HG03066 (cell line): Measurements from ENCODE around the gene HPCAL1.

Source experiments
- ATAC-seq: cut with Tn5 transposase; IDR thresholded peaks from one replicate; pipeline ENCODE4 v1.9.1; 2021; ENCODE audit warnings: low read depth; ENCODE audit not compliant: unreplicated experiment

The HPCAL1 gene

DNA sequence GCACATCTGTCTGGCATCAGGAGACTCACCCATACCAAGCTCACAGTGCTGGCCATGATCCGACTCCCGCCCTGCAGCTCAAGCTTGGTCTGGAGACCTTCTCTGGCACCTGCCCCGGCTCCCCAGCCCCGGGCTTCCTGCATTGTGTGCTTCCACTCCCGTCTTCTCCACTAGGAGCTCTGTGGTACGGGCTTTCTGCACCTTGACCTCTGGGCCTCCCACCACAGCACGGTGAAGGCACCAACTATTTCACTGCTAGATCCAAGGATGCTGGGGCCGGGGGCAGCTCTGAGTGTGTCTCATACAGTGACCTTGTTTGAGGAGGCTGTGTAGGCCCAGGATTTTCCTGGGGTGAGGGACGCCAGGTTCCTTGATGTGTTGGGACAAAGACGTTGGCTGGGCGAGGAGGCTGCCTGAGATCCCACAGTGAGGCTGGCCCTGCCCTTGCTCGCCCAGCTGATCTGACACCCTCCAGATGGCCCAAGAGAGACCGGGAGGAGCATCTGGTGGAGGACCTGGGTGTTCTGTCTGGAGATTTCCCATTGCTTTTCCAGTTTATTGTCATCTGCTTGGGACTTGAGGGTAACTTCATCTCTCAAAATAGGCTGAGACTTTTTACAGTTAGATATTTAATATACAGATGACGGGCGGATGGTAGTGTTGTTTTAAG is 64.0 kb downstream of the HPCAL1 start:
- ATAC-seq = no peak

DNA sequence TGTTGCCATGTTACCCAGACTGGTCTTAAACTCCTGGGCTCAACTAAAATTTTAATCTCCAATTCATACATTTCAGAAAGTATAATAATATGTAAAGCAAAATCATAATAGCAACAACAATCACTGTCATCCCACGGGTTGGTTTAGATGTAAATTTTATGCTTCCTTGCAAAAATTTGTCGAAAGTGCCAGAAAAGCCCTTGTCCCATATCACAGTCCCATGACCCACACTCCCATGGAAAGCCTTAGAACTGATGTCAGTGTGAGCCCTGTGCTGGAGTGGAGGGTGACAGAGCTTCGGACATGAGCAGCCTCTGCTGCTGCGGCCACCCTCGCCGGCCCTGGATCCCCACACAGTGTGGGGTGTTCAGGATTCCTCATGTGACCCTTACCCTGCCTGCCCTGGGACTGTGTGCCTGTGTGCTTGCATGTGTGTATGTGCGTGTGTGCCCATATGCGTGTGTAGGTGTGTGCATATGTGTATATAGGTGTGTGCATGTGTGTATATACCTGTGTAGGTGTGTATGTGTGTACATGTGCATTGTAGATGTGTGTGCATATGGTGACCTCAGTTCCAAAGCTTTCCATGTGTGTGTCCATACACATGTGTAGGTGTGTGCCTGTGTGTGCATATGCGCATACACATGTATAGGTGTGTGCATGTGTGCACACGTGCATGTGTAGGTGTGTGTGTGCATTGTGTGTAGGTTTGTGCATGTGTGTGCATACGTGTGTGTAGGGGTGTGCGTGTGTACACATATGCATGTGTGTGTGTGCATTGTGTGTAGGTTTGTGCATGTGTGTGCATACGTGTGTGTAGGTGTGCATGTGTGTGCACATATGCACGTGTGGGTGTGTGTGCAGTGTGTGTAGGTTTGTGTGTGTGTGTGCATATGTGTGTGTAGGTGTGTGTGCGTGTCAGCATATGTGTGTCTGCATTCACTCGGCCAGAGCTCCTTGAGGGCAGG is 65.1 kb downstream of the HPCAL1 start:
- ATAC-seq = no peak

DNA sequence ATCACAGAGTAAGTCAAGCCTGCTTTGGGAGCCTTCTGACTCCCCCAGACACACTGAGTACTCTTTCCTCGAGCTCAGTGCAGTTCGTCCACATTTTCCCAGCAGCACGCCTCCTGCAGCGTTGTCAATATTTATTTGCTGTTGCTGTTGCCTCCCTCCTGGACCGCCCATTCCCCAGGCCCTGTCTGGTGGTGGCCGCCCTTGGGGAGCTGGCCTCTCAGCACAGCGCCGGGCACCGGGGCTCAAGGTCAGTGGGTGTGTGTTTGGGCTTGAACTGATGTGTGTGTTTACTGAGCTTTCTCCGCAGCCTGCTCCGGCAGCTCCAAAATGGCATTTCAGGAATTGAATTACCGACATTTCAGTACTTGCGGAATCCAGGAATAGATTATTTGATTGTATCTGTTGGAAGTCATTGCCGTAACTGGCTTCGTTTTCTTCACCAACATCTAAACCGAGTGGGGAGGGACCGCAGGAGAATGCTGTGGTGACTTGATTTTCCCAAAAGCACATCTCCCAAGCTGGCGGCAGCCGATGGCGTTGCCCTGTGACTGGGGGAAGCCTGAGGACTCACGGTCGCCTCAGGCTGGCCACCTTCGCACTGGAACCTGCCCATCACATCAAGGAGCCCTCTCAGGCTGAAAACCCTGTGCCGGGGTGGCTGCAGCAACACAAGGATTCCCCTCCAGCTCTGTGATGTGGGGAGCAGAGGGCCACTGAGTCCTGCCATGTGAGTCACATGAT is 66.0 kb downstream of the HPCAL1 start:
- no peak for ATAC-seq

DNA sequence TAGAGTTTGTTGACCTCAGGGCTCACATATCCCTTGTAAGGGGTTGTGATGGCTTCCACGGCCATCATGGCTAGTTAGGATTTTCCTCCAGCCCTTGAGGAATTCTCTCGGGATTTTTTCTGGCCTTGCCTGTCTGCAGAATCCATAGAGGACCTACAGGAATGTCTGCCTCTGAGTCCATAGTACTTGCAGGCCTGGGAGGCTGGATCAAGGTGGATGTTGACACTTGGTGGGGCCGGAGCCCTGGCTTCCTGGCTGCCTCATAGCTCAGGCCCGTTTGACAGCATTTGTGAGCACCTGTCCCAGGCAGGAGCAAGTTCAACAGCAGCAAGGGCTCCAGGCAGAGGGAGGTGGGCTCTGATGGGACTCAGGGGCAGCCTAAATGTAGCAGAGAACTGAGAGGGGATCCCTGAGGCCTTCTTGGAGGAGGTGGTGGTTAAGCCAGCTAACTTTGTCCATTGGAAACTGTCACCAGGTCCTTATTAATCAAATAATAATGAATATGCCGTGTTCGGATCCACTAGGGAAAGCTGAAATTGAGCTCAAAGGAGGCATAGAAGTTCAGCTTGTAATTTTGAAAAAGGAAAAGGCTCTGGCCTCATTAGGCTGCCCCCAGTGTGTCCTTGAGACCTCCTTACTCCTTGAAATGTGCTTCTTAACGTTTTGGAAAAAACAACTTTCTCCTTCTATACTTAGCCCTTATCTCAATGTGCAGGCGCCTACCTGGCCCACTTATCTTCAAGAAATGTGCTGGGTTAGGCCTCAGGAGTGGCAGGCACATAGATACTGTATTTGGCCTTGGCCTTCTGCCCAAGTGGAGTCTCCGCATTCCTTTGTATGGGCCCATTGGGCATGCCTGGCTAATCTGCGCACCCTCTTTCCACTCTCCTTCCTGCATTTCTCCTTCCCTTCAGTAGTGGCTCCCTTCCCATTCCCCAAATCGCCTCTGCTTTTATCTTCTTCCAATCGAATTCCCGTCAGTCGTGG is 66.9 kb downstream of the HPCAL1 start:
- ATAC-seq = no peak

DNA sequence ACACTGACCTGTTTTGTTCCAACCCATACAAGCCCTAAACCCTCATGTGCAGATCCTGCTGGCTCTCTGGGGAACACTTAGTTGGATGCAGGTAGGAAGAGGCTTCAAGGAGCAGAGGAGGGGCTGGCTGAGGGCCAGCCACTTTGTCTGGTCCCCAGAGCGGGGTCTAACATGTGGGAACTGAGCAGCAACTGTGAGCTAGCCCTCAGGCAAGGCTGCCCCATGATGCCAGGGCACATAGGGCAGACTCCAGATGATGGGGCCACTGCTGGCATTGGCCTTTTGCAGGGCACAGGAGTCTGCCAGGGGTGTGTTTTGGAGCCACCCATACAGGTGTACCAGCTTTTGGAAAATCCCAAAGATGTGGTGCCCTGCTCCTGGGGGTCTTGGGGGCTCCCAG is 67.7 kb downstream of the HPCAL1 start:
- no peak for ATAC-seq

DNA sequence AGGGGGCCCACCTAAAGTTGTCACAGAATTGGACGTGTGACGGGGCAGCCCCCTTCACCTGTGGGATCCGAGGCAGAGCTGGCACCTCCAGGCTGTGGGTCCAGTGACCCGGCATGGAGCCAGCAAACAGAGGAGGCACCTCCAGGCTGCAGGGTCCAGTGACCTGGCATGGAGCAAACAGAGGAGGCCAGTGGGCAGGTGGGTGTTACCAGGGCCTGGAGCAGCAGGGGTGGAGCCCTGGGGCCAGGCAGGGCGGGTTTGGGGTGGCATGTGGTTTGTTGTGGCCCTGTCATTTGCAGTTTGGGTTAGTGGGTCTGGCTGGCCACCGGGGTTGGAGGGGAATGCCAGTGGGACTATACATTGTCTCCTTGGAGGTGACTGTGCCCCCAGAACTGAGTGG is 68.2 kb downstream of the HPCAL1 start:
- ATAC-seq = no peak

DNA sequence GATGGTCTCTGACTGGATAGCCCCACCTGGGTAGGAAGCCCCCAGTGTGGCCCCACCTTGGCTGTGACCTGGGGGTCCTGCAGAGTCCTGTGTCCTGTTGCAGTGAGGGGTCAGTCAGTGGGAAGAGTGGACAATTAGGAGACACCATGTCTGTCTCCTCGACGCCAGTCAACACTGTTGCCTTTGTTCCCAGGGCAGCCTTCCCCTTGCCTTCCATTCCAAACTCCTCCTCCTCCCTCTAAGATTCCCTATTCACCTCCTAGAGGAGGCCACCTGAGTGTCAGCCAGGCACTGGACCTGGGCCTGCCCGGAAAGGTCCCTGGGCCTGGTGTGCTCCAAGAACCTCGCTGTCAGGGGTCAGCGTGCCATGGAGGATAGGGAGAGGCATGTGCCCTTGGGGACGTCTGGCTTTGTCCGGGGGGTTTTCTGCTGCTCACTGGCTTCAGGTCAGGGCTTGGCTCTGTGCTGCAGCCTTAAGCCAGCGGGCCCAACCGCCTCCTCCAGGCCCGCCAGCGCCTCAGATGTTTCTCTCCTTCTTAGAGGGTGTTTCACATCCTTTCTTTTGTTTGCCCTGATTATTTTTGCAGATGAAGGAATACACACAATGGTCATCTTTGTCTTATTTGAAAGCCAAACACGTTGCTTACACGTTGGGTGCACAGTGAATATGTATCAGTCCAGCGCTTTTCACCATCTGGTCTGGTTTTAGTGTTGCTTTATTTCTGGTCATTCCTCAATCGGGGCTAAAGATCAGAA is 68.9 kb downstream of the HPCAL1 start:
- no peak for ATAC-seq

DNA sequence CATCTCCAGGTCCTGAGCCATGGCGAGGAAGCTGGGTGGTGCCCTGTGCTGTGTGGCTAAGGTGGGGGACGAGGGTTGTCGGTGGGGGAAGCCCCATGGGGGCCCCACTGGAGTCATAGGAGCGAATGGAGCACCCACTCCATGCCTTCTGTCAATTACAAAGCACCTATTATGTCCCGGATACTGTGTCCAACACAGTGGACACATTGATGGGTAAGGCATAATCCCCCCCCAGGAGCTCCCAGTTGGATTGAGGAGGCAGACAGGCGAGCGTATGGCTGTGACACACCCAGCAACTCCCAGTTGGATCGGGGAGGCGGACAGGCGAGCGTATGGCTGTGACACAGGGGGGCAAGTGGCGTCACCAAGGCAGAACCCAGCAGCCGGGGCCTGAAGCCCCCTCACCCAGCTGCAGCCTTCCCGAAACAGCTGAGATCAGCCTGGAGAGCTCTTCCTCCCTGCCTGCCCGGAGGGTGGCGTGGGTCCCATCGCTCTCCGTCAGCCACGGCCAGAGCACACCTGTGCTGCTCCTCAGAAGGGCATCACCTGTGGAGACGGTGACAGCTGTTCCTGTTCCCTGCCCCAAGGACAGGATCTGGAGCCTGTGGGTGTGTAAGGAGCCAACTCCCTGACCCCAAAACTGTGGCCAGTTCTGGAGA is 69.6 kb downstream of the HPCAL1 start:
- no peak for ATAC-seq

DNA sequence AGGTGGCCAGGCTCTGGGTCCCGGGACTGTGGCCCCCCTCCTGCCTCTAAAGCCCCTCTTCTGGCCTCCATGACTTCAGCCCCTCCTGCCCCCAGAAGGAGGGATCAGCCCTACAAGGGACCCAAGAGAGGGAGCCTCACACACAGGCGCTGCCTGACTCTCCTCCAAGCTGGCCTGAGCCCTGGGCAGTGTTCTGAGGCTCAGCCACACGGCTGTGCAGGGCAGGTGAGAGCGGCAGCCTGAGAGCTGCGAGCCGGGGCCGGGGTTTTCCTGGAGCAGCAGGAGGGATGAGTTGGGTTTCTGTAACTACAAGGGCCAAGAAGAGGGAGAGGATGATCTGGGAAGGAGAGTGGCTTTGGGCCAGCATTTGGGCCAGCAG is 70.1 kb downstream of the HPCAL1 start:
- ATAC-seq = no peak

DNA sequence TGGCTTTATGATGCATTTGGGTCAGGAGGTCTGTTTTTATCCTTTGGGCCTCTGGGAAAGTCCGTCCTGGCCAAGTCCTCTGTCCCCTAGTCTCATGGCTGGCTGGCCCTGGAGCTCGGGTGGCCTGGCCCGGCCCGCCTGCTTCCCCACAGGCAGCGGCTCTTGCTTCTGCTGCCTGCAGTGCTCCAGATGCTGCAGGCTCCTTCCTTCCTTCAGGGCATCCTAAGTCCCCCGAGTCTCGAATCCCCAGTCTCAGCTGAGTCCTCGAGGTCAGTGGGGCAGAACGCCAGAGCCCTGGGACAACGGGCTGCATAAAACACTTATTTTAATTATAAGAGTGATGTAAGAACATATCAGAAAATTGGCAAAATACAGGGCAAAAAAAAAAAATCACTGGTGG is 71.2 kb downstream of the HPCAL1 start:
- no peak for ATAC-seq

DNA sequence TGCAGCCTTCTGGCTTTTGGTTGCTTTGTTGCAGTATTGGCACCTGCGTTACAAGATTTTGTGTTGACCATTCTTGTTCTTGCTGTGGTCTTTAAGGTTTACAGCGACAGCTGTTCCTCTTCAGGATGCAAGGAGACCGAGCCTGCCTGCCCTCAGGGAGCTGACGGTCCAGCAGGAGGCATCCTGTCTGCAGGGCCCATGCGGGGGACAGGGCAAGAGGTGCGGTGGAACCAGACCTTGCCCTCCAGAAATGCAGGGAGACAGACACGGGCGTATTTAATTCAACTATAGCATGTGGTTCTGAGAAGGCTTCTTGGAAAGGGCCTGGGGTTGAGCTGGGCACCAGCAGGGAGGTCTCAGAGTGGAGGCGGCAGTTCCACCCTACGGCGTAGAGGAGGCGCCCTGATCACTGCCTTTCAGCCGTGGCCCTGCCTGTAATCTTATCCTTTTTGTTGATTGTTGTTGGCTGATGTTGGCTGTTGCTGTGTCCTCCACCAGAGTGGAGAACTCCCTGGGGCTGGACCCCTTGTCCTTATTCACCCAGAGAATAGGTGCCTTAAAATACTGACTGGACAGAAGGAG is 71.7 kb downstream of the HPCAL1 start:
- ATAC-seq = no peak

DNA sequence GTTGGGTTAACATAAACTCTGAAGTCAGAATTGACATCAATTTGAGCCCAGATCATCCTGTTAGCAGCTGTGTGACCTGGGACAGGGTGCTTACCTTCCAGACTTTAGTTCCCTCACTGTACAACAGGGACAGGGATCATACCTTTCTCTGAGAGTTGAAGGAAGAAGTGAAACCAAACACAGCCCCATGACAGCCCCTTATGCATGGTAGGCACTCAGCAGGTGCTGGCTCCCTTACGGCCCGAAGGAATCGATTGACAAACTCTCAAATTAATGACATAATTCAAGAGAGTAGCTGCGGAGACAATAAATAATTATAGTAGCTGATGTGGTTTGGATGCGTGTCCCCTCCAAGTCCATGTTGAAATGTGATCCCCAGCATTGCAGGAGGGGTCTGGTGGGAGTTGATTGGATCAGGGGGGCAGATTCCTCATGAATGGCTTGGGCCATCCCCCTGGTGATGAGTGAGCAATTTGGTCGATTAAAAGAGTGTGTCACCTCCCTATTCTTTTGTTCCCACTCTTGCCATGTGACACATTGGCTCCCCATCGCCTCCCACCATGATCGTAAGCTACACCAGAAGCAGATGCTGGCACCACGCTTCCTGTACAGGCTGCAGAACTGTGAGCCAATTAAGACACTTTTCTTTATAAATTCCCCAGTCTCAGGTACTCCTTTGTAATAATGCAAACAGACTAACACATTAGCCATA is 73.0 kb downstream of the HPCAL1 start:
- no peak for ATAC-seq

DNA sequence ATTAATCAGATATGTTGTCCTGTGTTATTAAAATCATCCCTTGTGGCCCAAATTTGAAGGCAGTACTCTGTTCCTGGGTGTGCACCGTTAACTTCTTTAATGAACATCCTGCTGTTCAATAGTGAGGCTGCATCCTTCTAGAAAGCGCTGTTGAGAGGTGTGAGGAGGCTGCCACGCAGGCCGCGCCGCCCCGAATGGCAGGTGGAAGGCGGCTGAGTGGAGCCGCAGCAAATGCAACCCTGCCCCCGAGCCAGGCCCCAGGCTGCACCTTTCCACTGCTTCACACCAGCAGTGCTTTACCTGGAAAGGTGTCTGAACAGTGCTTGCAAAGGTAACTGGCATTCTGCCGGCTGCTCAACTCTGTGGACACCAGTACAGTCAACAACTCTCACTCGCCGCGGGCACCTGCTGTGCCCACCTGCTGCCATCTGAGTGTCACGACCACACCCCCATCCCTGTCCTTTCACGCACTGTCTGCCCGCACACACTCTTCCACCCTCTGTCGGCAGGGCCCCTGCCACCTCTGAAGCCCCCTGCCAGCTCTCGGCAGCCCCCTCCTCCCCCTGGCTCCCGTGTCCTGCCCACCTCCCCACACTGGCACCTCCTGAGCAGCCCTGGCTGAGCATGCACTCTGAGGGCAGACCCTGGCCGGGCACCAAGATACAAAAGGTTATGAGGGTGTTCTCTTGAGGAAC is 74.5 kb downstream of the HPCAL1 start:
- ATAC-seq = no peak

DNA sequence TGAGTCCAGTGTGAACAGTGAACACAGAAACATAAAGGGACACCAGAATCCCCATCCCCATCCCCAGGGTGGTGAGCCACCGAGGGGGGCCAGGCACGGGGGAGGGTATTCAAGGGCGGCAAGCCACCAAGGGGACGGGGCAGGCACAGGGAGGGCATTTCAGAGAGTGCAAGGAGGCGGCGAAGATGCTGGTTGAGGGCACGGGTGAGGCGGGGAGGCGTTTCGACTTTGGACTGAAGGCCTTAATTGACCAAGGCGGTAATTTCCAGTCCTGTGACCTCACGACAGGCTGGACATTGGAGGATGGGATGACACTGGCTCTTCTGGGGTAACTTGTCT is 75.0 kb downstream of the HPCAL1 start:
- ATAC-seq = no peak

DNA sequence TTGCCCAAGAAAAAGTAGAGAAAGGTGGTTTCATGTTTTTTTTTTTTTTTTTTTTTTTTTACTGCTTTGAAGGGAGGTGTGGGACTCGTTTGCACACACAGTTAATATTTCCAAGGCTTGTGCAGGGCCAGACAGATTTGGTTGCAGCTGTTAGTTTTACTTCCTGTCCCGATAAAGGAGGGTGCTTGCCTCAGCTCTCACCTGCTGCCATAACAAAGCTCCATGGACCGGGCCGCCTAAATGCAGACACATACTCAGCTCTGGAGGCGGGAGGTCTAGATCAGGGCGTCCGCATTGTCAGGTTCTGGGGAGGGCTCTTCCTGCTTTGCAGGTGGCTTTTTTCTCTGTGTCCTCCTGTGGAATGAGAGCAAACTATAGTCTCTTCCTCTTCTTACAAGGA is 75.5 kb downstream of the HPCAL1 start:
- peak; percentile 70 for ATAC-seq

DNA sequence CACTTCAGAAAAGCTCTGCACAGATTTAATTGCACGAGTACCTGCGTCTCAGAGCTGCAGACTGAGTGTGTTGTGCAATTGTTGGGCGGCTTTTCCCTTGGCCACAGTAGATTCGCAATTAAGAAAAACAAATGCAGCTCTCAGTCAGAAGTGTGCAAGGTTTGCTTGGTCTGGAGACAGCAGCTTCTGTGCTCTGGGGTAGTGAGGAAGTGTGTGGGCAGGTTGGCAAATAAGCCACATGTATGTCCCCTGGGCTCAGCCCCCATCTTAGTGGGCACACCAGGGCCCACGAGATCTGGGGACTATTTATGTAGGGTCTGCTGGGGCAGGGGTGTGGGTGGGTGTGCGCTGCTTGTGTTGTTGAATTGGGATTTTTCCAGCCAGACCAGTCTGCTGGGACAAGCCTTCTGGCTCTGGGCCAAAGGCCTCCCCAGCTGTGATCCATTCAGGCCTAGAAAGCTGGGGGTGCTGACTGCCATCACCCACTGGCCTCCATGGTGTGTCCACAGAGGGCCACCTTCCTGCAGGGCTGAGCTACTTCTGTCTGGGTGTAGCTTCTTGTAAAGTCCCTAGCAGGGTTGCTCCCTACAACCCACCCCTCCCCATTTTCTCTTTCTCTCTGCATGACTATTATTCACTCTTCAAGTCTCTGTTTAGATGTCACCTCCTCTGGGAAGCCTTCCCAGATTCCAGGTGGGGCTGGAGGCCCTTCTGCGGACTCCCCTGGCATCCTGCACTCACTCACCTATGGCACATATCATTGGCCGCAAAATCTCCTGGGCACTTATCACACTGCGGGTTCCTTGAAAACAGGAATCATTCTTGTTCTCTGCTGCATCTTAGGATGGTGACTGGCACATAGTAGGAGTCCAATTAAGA is 77.6 kb downstream of the HPCAL1 start:
- ATAC-seq = no peak

DNA sequence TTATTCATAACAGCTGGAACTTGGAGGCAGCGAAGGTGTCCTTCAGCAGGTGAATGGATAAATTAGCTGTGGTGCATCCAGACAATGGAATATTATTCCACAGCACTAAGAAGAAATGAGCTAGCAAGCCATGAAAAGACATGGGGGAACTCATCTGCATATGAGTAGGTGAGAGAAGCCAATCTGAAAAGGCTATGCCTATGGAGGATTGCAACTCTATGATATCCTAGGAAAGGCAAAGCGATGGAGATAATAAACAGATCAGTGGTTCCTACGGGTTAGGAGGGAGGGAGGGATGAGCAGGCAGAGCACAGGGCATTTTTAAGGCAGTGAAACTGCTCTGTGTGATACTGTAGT is 79.3 kb downstream of the HPCAL1 start:
- no peak for ATAC-seq
